H9 (cell line): ENCODE measurements around the gene DCHS2. TPM values are rescaled to one million over a fixed set of nuclear protein-coding genes. Genes with fewer than 3 reads are reported as not detected.

ENCODE experiments used
- DNase-seq: peaks from one replicate; pipeline ENCODE4 v3.0.0-alpha.2; 2017
- H2AFZ ChIP-seq: one replicate; pipeline ENCODE4 v1.6.1; 2013; ENCODE audit warnings: mild to moderate bottlenecking, low read length, control low read depth, moderate library complexity
- H2AK5ac ChIP-seq: 2 replicates; pipeline ENCODE4 v1.6.1; 2013; ENCODE audit warnings: low read length, control low read depth, mixed read lengths; ENCODE audit not compliant: insufficient read length
- H2BK120ac ChIP-seq: one replicate; pipeline ENCODE4 v1.6.1; 2013; ENCODE audit warnings: low read depth, mild to moderate bottlenecking, low read length, control low read depth, inconsistent platforms; ENCODE audit not compliant: poor library complexity, severe bottlenecking
- H2BK12ac ChIP-seq: 2 replicates; pipeline ENCODE4 v1.6.1; 2013; ENCODE audit warnings: low read length, control low read depth, mixed read lengths, low read depth; ENCODE audit not compliant: insufficient read length
- H2BK15ac ChIP-seq: 2 replicates; pipeline ENCODE4 v1.6.1; 2013; ENCODE audit warnings: low read depth, low read length, control low read depth
- H2BK20ac ChIP-seq: one replicate; pipeline ENCODE4 v1.6.1; 2013; ENCODE audit warnings: low read depth, mild to moderate bottlenecking, low read length, control low read depth, inconsistent platforms; ENCODE audit not compliant: poor library complexity, severe bottlenecking
- H2BK5ac ChIP-seq: 2 replicates; pipeline ENCODE4 v1.6.1; 2013; ENCODE audit warnings: low read length, control low read depth, mixed read lengths; ENCODE audit not compliant: insufficient read length
- H3K14ac ChIP-seq: 2 replicates; pipeline ENCODE4 v1.6.1; 2013; ENCODE audit warnings: low read length, control low read depth; ENCODE audit not compliant: insufficient read depth
- H3K18ac ChIP-seq: 2 replicates; pipeline ENCODE4 v1.6.1; 2013; ENCODE audit warnings: low read depth, mild to moderate bottlenecking, mixed read lengths, low read length, control low read depth; ENCODE audit not compliant: insufficient read length
- H3K23ac ChIP-seq: 2 replicates; pipeline ENCODE4 v1.6.1; 2013; ENCODE audit warnings: low read length, control low read depth, mixed read lengths, low read depth; ENCODE audit not compliant: insufficient read length
- H3K23me2 ChIP-seq: 2 replicates; pipeline ENCODE4 v1.6.1; 2013; ENCODE audit warnings: low read depth, mild to moderate bottlenecking, mixed read lengths, low read length, control low read depth; ENCODE audit not compliant: insufficient read length, poor library complexity, severe bottlenecking
- H3K27ac ChIP-seq: 2 replicates; pipeline ENCODE4 v1.5.1; 2013; ENCODE audit warnings: low read length, control low read depth, mixed read lengths, low read depth; ENCODE audit not compliant: insufficient read length
- H3K27me3 ChIP-seq: 2 replicates; pipeline ENCODE4 v1.6.1; 2013; ENCODE audit warnings: low read length, control low read depth, inconsistent platforms; ENCODE audit not compliant: insufficient read depth
- H3K4ac ChIP-seq: 2 replicates; pipeline ENCODE4 v1.6.1; 2013; ENCODE audit warnings: low read depth, mild to moderate bottlenecking, control low read depth, inconsistent platforms, low read length, moderate library complexity
- H3K4me1 ChIP-seq: 2 replicates; pipeline ENCODE4 v1.6.1; 2013; ENCODE audit warnings: low read length, control low read depth, inconsistent platforms; ENCODE audit not compliant: insufficient read depth
- H3K4me2 ChIP-seq: 2 replicates; pipeline ENCODE4 v1.6.1; 2013; ENCODE audit warnings: low read length, control low read depth, mixed read lengths; ENCODE audit not compliant: insufficient read length, insufficient read depth
- H3K56ac ChIP-seq: 2 replicates; pipeline ENCODE4 v1.6.1; 2013; ENCODE audit warnings: low read depth, mild to moderate bottlenecking, mixed read lengths, low read length, control low read depth; ENCODE audit not compliant: insufficient read length
- H3K79me1 ChIP-seq: 2 replicates; pipeline ENCODE4 v1.6.1; 2013; ENCODE audit warnings: low read depth, mild to moderate bottlenecking, moderate library complexity, low read length, control low read depth, inconsistent platforms; ENCODE audit not compliant: insufficient read depth, poor library complexity, severe bottlenecking
- H3K79me2 ChIP-seq: 2 replicates; pipeline ENCODE4 v1.6.1; 2013; ENCODE audit warnings: low read length, control low read depth, inconsistent platforms; ENCODE audit not compliant: insufficient read depth
- H3K9ac ChIP-seq: 2 replicates; pipeline ENCODE4 v1.6.1; 2013; ENCODE audit warnings: low read length, control low read depth, mixed read lengths; ENCODE audit not compliant: insufficient read length; ENCODE audit errors: extremely low read depth
- H3K9me3 ChIP-seq: one replicate; pipeline ENCODE4 v1.6.1; 2013; ENCODE audit warnings: low read depth, low read length, inconsistent platforms; ENCODE audit not compliant: control insufficient read depth
- H3T11ph ChIP-seq: one replicate; pipeline ENCODE4 v1.6.1; 2013; ENCODE audit warnings: mild to moderate bottlenecking, low read length, control low read depth, inconsistent platforms
- H4K20me1 ChIP-seq: one replicate; pipeline ENCODE4 v1.6.1; 2013; ENCODE audit not compliant: control insufficient read depth, insufficient read length, insufficient read depth
- H4K5ac ChIP-seq: 2 replicates; pipeline ENCODE4 v1.6.1; 2013; ENCODE audit warnings: low read depth, mild to moderate bottlenecking, mixed read lengths, low read length, control low read depth; ENCODE audit not compliant: insufficient read length
- H4K8ac ChIP-seq: replicated peaks from 2 replicates; pipeline ENCODE4 v1.6.1; 2013; ENCODE audit warnings: low read length, control low read depth, mixed read lengths, low read depth; ENCODE audit not compliant: insufficient read length
- H4K91ac ChIP-seq: 2 replicates; pipeline ENCODE4 v1.6.1; 2013; ENCODE audit warnings: low read depth, mild to moderate bottlenecking, moderate library complexity, mixed read lengths, low read length, control low read depth; ENCODE audit not compliant: insufficient read length
- H3K27ac Mint-ChIP-seq, 3 experiments: 2 replicates in 2 of 3; 3 replicates in 1 of 3; pipeline ENCODE4 v1.8.0; 2020 to 2021; ENCODE audit warnings: mixed read lengths in 3 of 3, mild to moderate bottlenecking in 1 of 3, moderate library complexity in 1 of 3
- H3K27me3 Mint-ChIP-seq: 2 replicates; pipeline ENCODE4 v1.8.0; 2021; ENCODE audit warnings: low read depth, mild to moderate bottlenecking, moderate library complexity, mixed read lengths
- H3K36me3 Mint-ChIP-seq, 3 experiments: 2 replicates in 2 of 3; 3 replicates in 1 of 3; pipeline ENCODE4 v1.8.0; 2020 to 2021; ENCODE audit warnings: low read depth in 3 of 3, mixed read lengths in 3 of 3; ENCODE audit not compliant: insufficient read depth in 1 of 3
- H3K4me1 Mint-ChIP-seq, 2 experiments: 2 replicates each; pipeline ENCODE4 v1.8.0; 2020; ENCODE audit warnings: mixed read lengths in 2 of 2
- H3K4me3 Mint-ChIP-seq, 2 experiments: 2 replicates in 1 of 2; 3 replicates in 1 of 2; pipeline ENCODE4 v1.8.0; 2020 to 2021; ENCODE audit warnings: mild to moderate bottlenecking in 2 of 2, mixed read lengths in 2 of 2, moderate library complexity in 1 of 2
- H3K9me3 Mint-ChIP-seq, 2 experiments: 2 replicates in 1 of 2; 3 replicates in 1 of 2; pipeline ENCODE4 v1.8.0; 2020; ENCODE audit warnings: mild to moderate bottlenecking in 2 of 2, mixed read lengths in 2 of 2, moderate library complexity in 1 of 2
- WGBS: extraction: QIAGEN DNeasy Blood & Tissue Kit; methylation state at CpG from one replicate; pipeline ENCODE4 v1.1.7; 2013; ENCODE audit warnings: missing lambda C conversion rate, low lambda C conversion rate, mixed read lengths; ENCODE audit not compliant: insufficient read length; ENCODE audit errors: extremely low coverage; 5-methylcytosine and 5-hydroxymethylcytosine counted together
- total RNA-seq: library from RNA; stranded (reverse); gene quantifications from 2 replicates; pipeline ENCODE4 v1.2.1, GENCODE V29; 2021
- TF ChIP-seq, protein P1 (sequence below): fragments of 200-600 bp; sonication (generic); conservative IDR thresholded peaks from 3 replicates; pipeline ENCODE4 v1.8.0; 2021; ENCODE audit warnings: antibody characterized with exemption, mild to moderate bottlenecking

Gene DCHS2
- total RNA-seq, 1 experiment from 2014 or later: 0.57 TPM

DNA sequence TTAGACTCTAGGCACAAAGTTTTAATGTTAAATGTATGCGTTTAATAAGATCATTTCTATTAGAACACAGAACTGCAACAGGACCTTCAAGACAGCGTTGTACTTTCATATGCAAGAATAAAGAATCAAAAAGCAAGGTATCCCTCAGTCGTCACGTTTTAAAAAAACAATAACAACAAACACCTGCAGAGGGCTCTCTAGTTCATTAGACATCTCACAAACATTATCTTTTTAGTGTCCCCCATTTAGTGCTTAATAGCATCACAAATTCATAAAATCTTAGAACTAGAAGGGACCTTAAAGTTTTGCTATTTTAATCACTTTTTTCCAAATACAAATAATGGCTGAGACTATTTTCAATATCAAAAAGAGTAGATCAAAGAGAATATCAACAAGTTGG is 236.6 kb downstream of the DCHS2 start:
- no peaks in the 10 kb centered on the region for H3K79me2 ChIP-seq
- no peaks in the 10 kb centered on the region for H4K20me1 ChIP-seq
- H2BK12ac ChIP-seq: no peak overlapping the region
- H3T11ph ChIP-seq: no peak overlapping the region
- H2BK5ac ChIP-seq: no peak overlapping the region
- no peak overlapping the region for H3K23ac ChIP-seq
- no peaks in the 10 kb centered on the region for H3K4me1 ChIP-seq
- no CpG with 5 or more reads among the region's 4 CpGs for WGBS
- TF ChIP-seq, protein P1, sequence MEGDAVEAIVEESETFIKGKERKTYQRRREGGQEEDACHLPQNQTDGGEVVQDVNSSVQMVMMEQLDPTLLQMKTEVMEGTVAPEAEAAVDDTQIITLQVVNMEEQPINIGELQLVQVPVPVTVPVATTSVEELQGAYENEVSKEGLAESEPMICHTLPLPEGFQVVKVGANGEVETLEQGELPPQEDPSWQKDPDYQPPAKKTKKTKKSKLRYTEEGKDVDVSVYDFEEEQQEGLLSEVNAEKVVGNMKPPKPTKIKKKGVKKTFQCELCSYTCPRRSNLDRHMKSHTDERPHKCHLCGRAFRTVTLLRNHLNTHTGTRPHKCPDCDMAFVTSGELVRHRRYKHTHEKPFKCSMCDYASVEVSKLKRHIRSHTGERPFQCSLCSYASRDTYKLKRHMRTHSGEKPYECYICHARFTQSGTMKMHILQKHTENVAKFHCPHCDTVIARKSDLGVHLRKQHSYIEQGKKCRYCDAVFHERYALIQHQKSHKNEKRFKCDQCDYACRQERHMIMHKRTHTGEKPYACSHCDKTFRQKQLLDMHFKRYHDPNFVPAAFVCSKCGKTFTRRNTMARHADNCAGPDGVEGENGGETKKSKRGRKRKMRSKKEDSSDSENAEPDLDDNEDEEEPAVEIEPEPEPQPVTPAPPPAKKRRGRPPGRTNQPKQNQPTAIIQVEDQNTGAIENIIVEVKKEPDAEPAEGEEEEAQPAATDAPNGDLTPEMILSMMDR: peak; percentile 59
- H4K8ac ChIP-seq: no peak overlapping the region
- H3K4me2 ChIP-seq: no peak overlapping the region
- no peaks in the 10 kb centered on the region for H3K27me3 ChIP-seq
- H3K18ac ChIP-seq: no peak overlapping the region
- H3K9me3 ChIP-seq: no peaks in the 10 kb centered on the region
- H2BK20ac ChIP-seq: no peak overlapping the region
- H3K23me2 ChIP-seq: no peaks in the 10 kb centered on the region
- Mint-ChIP-seq H3K27ac (no peak overlapping the region), H3K36me3 (no peaks in the 10 kb centered on the region; a peak in 1 of 7 replicates), H3K9me3 (no peaks in the 10 kb centered on the region), H3K4me3 (no peak overlapping the region), H3K27me3 (no peaks in the 10 kb centered on the region; the same call in 1 of the 2 replicates), H3K4me1 (peaks cover 2 to 3% of the 10 kb centered on the region in 2 experiments; a peak in 3 of 4 replicates)
- DNase-seq: no peak
- H2AK5ac ChIP-seq: no peak overlapping the region
- H3K9ac ChIP-seq: no peak overlapping the region
- H3K56ac ChIP-seq: no peak overlapping the region
- H3K79me1 ChIP-seq: no peaks in the 10 kb centered on the region
- no peak overlapping the region for H2BK15ac ChIP-seq
- no peak overlapping the region for H3K14ac ChIP-seq
- no peak overlapping the region for H2AFZ ChIP-seq
- no peak overlapping the region for H3K27ac ChIP-seq
- H3K4ac ChIP-seq: no peak overlapping the region
- H4K91ac ChIP-seq: no peak overlapping the region
- H4K5ac ChIP-seq: no peak overlapping the region
- no peak overlapping the region for H2BK120ac ChIP-seq
